ENCODE results near the gene PHKB. TPM values are rescaled to one million over a fixed set of nuclear protein-coding genes. Genes with fewer than 3 reads are reported as not detected.

PHKB gene
- total and polyA plus RNA-seq, 2 of the 8 experiments (the other 6 are each of a cell fraction or from before 2014, with no cell fraction given), result 18.6 to 38.3 TPM

- no peak for TF ChIP-seq CHD7 (IDR thresholded peaks at IDR 0.05; ENCODE audit: insufficient replicate concordance, low read length)
- no peak for TF ChIP-seq TAF7 (optimal IDR thresholded peaks at IDR 0.05; ENCODE audit: borderline replicate concordance, low read depth, low read length)
- no peak for TF ChIP-seq SRF (IDR thresholded peaks at IDR 0.05; ENCODE audit: low read depth, low read length)
- TF ChIP-seq CHD1 (IDR thresholded peaks at IDR 0.05; ENCODE audit: low read depth, low read length), result no peak
- no peak for TF ChIP-seq RNF2 (IDR thresholded peaks at IDR 0.05; ENCODE audit: borderline replicate concordance, low read depth, low read length, missing control alignments, poor library complexity, severe bottlenecking)
Observed at GRCh38 chr16:47732122-47732521, 271.0 kb downstream of the PHKB start (continued).

Data from H1 (cell line).